Suprapubic skin (tissue), 4 donors: ENCODE measurements around the gene RRP8.

Experiments used
- EP300 ChIP-seq: sonication (generic); formaldehyde crosslinking; IDR thresholded peaks from one replicate; pipeline ENCODE4 v1.6.1; 2017; ENCODE audit warnings: antibody characterized with exemption
- POLR2A ChIP-seq, 2 donors: fragments of 450-650 bp; IDR thresholded peaks; one replicate each; pipeline ENCODE4 v1.6.1; 2017; ENCODE audit warnings: antibody characterized with exemption in 2 of 2, mild to moderate bottlenecking in 2 of 2, moderate library complexity in 2 of 2
- POLR2AphosphoS5 ChIP-seq, 3 donors: sonication (generic); formaldehyde crosslinking; IDR thresholded peaks; one replicate each; pipeline ENCODE4 v1.6.1; 2017; ENCODE audit warnings: antibody characterized with exemption in 3 of 3
- TF ChIP-seq, protein P1 (sequence below), 2 donors: fragments of 200-600 bp in 1 of 2; fragments of 450-650 bp in 1 of 2; sonication (generic) in 1 of 2; IDR thresholded peaks; one replicate each; pipeline ENCODE4 v1.5.1; 2016 to 2019; ENCODE audit warnings: antibody characterized with exemption in 2 of 2, mild to moderate bottlenecking in 1 of 2, moderate library complexity in 1 of 2

GRCh38 chr11:6621711-6622211, 18.3 kb upstream of the RRP8 start:
- TF ChIP-seq, protein P1, sequence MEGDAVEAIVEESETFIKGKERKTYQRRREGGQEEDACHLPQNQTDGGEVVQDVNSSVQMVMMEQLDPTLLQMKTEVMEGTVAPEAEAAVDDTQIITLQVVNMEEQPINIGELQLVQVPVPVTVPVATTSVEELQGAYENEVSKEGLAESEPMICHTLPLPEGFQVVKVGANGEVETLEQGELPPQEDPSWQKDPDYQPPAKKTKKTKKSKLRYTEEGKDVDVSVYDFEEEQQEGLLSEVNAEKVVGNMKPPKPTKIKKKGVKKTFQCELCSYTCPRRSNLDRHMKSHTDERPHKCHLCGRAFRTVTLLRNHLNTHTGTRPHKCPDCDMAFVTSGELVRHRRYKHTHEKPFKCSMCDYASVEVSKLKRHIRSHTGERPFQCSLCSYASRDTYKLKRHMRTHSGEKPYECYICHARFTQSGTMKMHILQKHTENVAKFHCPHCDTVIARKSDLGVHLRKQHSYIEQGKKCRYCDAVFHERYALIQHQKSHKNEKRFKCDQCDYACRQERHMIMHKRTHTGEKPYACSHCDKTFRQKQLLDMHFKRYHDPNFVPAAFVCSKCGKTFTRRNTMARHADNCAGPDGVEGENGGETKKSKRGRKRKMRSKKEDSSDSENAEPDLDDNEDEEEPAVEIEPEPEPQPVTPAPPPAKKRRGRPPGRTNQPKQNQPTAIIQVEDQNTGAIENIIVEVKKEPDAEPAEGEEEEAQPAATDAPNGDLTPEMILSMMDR (IDR thresholded peaks at IDR 0.05) = no peak
- no peak for TF ChIP-seq POLR2A (IDR thresholded peaks at IDR 0.05)
- no peak for TF ChIP-seq POLR2AphosphoS5 (IDR thresholded peaks at IDR 0.05)
- no peak for TF ChIP-seq EP300
